ENCODE results near the gene HACD4.

DNA sequence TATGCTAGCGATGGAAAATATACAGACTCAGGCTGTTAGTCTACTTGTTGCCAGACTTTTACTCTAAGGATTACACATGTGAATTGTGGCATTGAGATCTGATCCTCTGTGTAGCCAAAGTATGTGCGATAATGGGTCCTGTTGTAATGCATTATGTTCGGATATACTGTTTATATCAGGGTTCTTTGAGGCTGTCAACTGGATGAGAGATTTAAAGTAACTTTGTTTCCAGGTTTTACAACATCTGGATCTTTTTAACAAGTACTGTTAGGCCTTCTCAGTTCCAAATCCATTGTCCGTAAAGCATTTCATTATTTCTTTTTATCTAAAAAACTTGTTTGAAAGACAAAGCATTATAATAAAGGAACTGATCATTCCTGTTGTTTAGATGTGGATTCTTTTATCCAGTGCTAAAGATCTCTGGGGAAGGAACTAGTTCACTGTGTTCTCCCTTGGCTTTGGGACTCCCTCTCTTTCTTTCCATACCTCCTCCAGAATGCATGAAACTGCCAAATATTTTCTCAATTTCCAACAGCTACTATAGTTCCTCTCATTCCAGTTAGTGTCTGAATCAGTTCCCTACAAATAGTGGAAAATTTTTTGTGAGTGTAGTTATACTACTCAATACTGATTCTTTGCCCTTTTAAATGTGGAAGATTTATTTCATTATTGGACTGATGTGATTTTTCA is 68.8 kb downstream of the HACD4 start:
- no peak for TF ChIP-seq POLR2A (IDR thresholded peaks at IDR 0.05; ENCODE audit: low read length)
- TF ChIP-seq GATA1 (IDR thresholded peaks at IDR 0.05; ENCODE audit: low read depth, low read length) = no peak

Data from erythroblast (primary cell).